GM12878 (cell line): ENCODE results near the gene MUC12. TPM values are rescaled to one million over a fixed set of nuclear protein-coding genes. Genes with fewer than 3 reads are reported as not detected.

Experiments
- ASH2L ChIP-seq: fragments of 300-600, 200-600 bp; sonication (generic); IDR thresholded peaks from 2 replicates; pipeline ENCODE4 v1.6.1; 2017; ENCODE audit warnings: low read depth, mild to moderate bottlenecking, borderline replicate concordance
- BACH1 ChIP-seq: fragments of 450-650 bp; IDR thresholded peaks from 2 replicates; pipeline ENCODE4 v1.6.1; 2017; ENCODE audit warnings: mild to moderate bottlenecking, borderline replicate concordance
- BCL11A ChIP-seq: IDR thresholded peaks from 2 replicates; pipeline ENCODE4 v1.6.1; 2011; ENCODE audit warnings: low read depth, low read length
- CREB1 ChIP-seq: IDR thresholded peaks from 2 replicates; pipeline ENCODE4 v1.6.1; 2012; ENCODE audit warnings: low read depth, mild to moderate bottlenecking, inconsistent platforms
- CREM ChIP-seq: IDR thresholded peaks from 2 replicates; pipeline ENCODE4 v1.6.1; 2014; ENCODE audit warnings: antibody characterized with exemption, low read depth
- ETV6 ChIP-seq, 2 experiments: fragments of 450-650 bp in 1 of 2; IDR thresholded peaks in 1 of 2; conservative IDR thresholded peaks in 1 of 2; 2 replicates each; pipeline ENCODE4 v1.6.1; 2014; ENCODE audit warnings: antibody characterized with exemption in 1 of 2, borderline replicate concordance in 1 of 2, low read depth in 1 of 2, mild to moderate bottlenecking in 1 of 2, moderate library complexity in 1 of 2
- HCFC1 ChIP-seq: fragments of 150-350 bp; IDR thresholded peaks from 2 replicates; pipeline ENCODE4 v1.6.1; 2014; ENCODE audit warnings: low read length
- IRF4 ChIP-seq: IDR thresholded peaks from 2 replicates; pipeline ENCODE4 v1.6.1; 2011; ENCODE audit warnings: low read depth, low read length
- JUND ChIP-seq: IDR thresholded peaks from 2 replicates; pipeline ENCODE4 v1.6.1; 2012; ENCODE audit warnings: low read depth, mild to moderate bottlenecking, low read length, improper control_type of control experiment, moderate library complexity
- MEF2A ChIP-seq: IDR thresholded peaks from 2 replicates; pipeline ENCODE4 v1.6.1; 2011; ENCODE audit warnings: low read depth, mild to moderate bottlenecking, low read length, moderate library complexity; ENCODE audit not compliant: insufficient read depth
- PAX5 ChIP-seq: IDR thresholded peaks from 2 replicates; pipeline ENCODE4 v1.6.1; 2011; ENCODE audit warnings: low read depth, low read length, borderline replicate concordance
- POLR2A ChIP-seq: IDR thresholded peaks from 2 replicates; pipeline ENCODE4 v1.6.1; 2011; ENCODE audit warnings: low read depth, mild to moderate bottlenecking, low read length
- POLR2AphosphoS2 ChIP-seq: IDR thresholded peaks from 2 replicates; pipeline ENCODE4 v1.6.1; 2011; ENCODE audit warnings: low read depth, mild to moderate bottlenecking, low read length, improper control_type of control experiment, moderate library complexity
- RAD21 ChIP-seq: IDR thresholded peaks from 2 replicates; pipeline ENCODE4 v1.6.1; 2011; ENCODE audit warnings: mild to moderate bottlenecking, low read depth, low read length, moderate library complexity; ENCODE audit not compliant: insufficient read depth
- RB1 ChIP-seq: fragments of 450-650 bp; formaldehyde crosslinking; IDR thresholded peaks from 2 replicates; pipeline ENCODE4 v1.6.1; 2017; ENCODE audit warnings: mild to moderate bottlenecking, borderline replicate concordance
- RFX5 ChIP-seq: IDR thresholded peaks from 2 replicates; pipeline ENCODE4 v1.6.1; 2011; ENCODE audit warnings: low read depth, low read length, improper control_type of control experiment
- TAF1 ChIP-seq: IDR thresholded peaks from 2 replicates; pipeline ENCODE4 v1.6.1; 2011; ENCODE audit warnings: mild to moderate bottlenecking, low read depth, low read length, borderline replicate concordance
- TCF12 ChIP-seq: IDR thresholded peaks from 2 replicates; pipeline ENCODE4 v1.6.1; 2011; ENCODE audit warnings: low read depth, mild to moderate bottlenecking, low read length
- TCF7 ChIP-seq: IDR thresholded peaks from 2 replicates; pipeline ENCODE4 v1.6.1; 2014; ENCODE audit warnings: antibody characterized with exemption, borderline replicate concordance
- polyA plus RNA-seq, 11 experiments: library from polyadenylated mRNA; depleted of rRNA in 4 of 11; unstranded in 6 of 11; stranded (reverse) in 5 of 11; fragments of >200 nt; fragmentation: Nextera tagmentation in 4 of 11; fragmentation: Illumina TruSeq in 1 of 11; extraction: Ambion mirVana in 4 of 11; extraction: Trizol in 1 of 11; gene quantifications; 1 replicate in 1 of 11; 2 replicates in 10 of 11; pipeline versions ENCODE4 v1.2.1 to v1.2.3, GENCODE V29; 2011 to 2016; ENCODE audit warnings: inconsistent platforms in 2 of 11, missing spikeins in 2 of 11, low read depth in 1 of 11
- total RNA-seq, 4 experiments: library from RNA; depleted of rRNA in 3 of 4; stranded (reverse); fragments of >200 nt in 3 of 4; fragmentation: Illumina TruSeq in 1 of 4; extraction: Trizol in 1 of 4; gene quantifications; 2 replicates each; pipeline versions ENCODE4 v1.2.1 to v1.2.3, GENCODE V29; 2013 to 2021
- TF ChIP-seq, protein P1 (sequence below): IDR thresholded peaks from 2 replicates; pipeline ENCODE4 v1.6.1; 2011; ENCODE audit warnings: borderline replicate concordance, low read depth, mild to moderate bottlenecking, moderate library complexity, mixed read lengths, low read length; ENCODE audit not compliant: insufficient read depth; ENCODE audit errors: extremely low read length
- TF ChIP-seq, protein P2 (sequence below): IDR thresholded peaks from 2 replicates; pipeline ENCODE4 v1.6.1; 2011; ENCODE audit warnings: borderline replicate concordance, low read depth, mild to moderate bottlenecking, moderate library complexity, low read length; ENCODE audit not compliant: insufficient read depth, poor library complexity, severe bottlenecking
- TF ChIP-seq, protein P3 (sequence below): fragments of 150-350 bp; IDR thresholded peaks from 2 replicates; pipeline ENCODE4 v1.6.1; 2014; ENCODE audit warnings: mild to moderate bottlenecking, low read depth, low read length
- TF ChIP-seq, protein P4 (sequence below): fragments of 150-350 bp; IDR thresholded peaks from 2 replicates; pipeline ENCODE4 v1.6.1; 2016; ENCODE audit warnings: low read depth, low read length

The MUC12 gene
- total and polyA plus RNA-seq, 10 of the 15 experiments (the other 5 are each of a cell fraction or from before 2014, with no cell fraction given) = 1.7 to 4.5 (median 2.6) TPM

DNA sequence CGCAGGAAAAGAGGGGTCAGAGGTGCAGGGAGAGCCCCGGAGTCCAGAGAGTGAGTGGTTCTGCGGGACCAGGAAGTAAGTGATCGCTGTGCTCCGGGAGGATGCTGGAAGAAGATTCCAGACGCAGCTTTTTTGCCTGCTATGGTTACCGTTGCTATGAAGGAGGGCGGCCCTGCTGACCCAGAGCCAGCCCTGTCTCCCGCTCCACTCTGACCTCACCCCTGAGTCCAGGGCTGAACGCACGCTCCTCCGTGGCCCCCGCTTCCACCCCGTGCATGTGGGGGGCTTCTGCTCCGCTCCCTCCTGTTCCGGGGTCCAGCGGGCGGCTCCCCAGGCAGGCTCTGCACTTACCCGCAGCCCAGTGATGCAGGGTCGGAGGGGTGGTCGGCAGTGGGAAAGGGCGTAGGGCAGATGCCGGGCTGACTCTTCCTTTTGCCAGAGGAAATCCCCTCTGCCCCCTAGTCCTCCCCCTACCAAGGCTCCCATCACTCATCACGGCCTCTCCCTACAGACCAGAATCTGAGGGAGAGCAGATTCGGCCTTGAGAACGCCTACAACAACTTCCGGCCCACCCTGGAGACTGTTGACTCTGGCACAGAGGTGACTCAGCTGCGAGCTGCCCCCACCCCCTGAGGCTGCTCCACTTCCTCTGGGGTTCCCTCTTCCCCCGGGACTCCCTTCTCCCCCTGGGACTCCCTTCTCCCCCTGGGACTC, 47.9 kb downstream of the MUC12 start (continued):
- TF ChIP-seq TCF7 (no peak), IRF4 (0 out of 2 replicates have a peak, but pooled peaks have one; percentile 24), HCFC1 (no peak), ETV6 (conservative IDR thresholded peaks at IDR 0.05 in 1 of 2, IDR thresholded peaks at IDR 0.05 in 1 of 2; ENCODE audit: borderline replicate concordance in 1 of 2, low read depth in 1 of 2) (peak in 1 of 2 experiments; percentile 46; a peak in 1 of 4 replicates), MEF2A (0 out of 2 replicates have a peak, but pooled peaks have one; percentile 12), PAX5 (peak; percentile 68; the same call in 1 of the 2 replicates), JUND (no peak), ASH2L (no peak), TCF12 (0 out of 2 replicates have a peak, but pooled peaks have one; percentile 45), POLR2AphosphoS2 (no peak), BACH1 (peak; percentile 54; the same call in 1 of the 2 replicates), RB1 (peak; percentile 81; the same call in 1 of the 2 replicates), RAD21 (no peak), RFX5 (peak; percentile 93), BCL11A (peak; percentile 51; the same call in 1 of the 2 replicates), CREB1 (peak; percentile 72; the same call in 1 of the 2 replicates), CREM (peak; percentile 53; the same call in 1 of the 2 replicates), TAF1 (peak; percentile 51; the same call in 1 of the 2 replicates), POLR2A (peak; percentile 72)
- TF ChIP-seq, protein P1, sequence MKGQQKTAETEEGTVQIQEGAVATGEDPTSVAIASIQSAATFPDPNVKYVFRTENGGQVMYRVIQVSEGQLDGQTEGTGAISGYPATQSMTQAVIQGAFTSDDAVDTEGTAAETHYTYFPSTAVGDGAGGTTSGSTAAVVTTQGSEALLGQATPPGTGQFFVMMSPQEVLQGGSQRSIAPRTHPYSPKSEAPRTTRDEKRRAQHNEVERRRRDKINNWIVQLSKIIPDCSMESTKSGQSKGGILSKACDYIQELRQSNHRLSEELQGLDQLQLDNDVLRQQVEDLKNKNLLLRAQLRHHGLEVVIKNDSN = no peak
- TF ChIP-seq, protein P2, sequence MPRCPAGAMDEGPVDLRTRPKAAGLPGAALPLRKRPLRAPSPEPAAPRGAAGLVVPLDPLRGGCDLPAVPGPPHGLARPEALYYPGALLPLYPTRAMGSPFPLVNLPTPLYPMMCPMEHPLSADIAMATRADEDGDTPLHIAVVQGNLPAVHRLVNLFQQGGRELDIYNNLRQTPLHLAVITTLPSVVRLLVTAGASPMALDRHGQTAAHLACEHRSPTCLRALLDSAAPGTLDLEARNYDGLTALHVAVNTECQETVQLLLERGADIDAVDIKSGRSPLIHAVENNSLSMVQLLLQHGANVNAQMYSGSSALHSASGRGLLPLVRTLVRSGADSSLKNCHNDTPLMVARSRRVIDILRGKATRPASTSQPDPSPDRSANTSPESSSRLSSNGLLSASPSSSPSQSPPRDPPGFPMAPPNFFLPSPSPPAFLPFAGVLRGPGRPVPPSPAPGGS = peak; percentile 83
- TF ChIP-seq, protein P3, sequence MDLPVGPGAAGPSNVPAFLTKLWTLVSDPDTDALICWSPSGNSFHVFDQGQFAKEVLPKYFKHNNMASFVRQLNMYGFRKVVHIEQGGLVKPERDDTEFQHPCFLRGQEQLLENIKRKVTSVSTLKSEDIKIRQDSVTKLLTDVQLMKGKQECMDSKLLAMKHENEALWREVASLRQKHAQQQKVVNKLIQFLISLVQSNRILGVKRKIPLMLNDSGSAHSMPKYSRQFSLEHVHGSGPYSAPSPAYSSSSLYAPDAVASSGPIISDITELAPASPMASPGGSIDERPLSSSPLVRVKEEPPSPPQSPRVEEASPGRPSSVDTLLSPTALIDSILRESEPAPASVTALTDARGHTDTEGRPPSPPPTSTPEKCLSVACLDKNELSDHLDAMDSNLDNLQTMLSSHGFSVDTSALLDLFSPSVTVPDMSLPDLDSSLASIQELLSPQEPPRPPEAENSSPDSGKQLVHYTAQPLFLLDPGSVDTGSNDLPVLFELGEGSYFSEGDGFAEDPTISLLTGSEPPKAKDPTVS = 0 out of 2 replicates have a peak, but pooled peaks have one; percentile 25
- TF ChIP-seq, protein P4, sequence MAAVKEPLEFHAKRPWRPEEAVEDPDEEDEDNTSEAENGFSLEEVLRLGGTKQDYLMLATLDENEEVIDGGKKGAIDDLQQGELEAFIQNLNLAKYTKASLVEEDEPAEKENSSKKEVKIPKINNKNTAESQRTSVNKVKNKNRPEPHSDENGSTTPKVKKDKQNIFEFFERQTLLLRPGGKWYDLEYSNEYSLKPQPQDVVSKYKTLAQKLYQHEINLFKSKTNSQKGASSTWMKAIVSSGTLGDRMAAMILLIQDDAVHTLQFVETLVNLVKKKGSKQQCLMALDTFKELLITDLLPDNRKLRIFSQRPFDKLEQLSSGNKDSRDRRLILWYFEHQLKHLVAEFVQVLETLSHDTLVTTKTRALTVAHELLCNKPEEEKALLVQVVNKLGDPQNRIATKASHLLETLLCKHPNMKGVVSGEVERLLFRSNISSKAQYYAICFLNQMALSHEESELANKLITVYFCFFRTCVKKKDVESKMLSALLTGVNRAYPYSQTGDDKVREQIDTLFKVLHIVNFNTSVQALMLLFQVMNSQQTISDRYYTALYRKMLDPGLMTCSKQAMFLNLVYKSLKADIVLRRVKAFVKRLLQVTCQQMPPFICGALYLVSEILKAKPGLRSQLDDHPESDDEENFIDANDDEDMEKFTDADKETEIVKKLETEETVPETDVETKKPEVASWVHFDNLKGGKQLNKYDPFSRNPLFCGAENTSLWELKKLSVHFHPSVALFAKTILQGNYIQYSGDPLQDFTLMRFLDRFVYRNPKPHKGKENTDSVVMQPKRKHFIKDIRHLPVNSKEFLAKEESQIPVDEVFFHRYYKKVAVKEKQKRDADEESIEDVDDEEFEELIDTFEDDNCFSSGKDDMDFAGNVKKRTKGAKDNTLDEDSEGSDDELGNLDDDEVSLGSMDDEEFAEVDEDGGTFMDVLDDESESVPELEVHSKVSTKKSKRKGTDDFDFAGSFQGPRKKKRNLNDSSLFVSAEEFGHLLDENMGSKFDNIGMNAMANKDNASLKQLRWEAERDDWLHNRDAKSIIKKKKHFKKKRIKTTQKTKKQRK = no peak
